Coronary artery (tissue), 2 donors: ENCODE measurements around the gene GABARAP.

Experiments used
- DNase-seq: peaks from one replicate; pipeline ENCODE4 v3.0.0-alpha.2; 2017; ENCODE audit warnings: low spot score
- H3K27ac ChIP-seq, 2 donors: fragments of 200-600 bp; sonication (generic); one replicate each; pipeline ENCODE4 v1.5.1; 2016 to 2019
- H3K4me3 ChIP-seq: fragments of 200-600 bp; sonication (generic); 2 replicates; pipeline ENCODE4 v1.5.1; 2016; ENCODE audit warnings: mild to moderate bottlenecking, moderate library complexity
- CTCF ChIP-seq: fragments of 200-600 bp; sonication (generic); IDR thresholded peaks from one replicate; pipeline ENCODE4 v1.5.1; 2019; ENCODE audit warnings: antibody characterized with exemption

GABARAP gene

GRCh38 chr17:7246779-7247178, 4.5 kb upstream of the GABARAP start:
- peak; percentile 65 for DNase-seq
- Histone ChIP-seq H3K27ac (no peak overlapping the region), H3K4me3 (no peak overlapping the region)
- no peak for TF ChIP-seq CTCF

- peak overlapping the region; percentile 99 to 100 for H3K27ac ChIP-seq
- H3K4me3 ChIP-seq: peak overlapping the region; percentile 98
- DNase-seq: peak; percentile 68
These were observed 1.6 kb upstream of the GABARAP start for GRCh38 chr17:7243838-7244237.

- no peak for TF ChIP-seq CTCF
- DNase-seq: no peak
- peak overlapping the region; percentile 99 to 100 for H3K27ac ChIP-seq
- H3K4me3 ChIP-seq: peak overlapping the region; percentile 98
These were observed 1.1 kb upstream of the GABARAP start for GRCh38 chr17:7243453-7243729.

GRCh38 chr17:7242717-7243452, 636 bp upstream of the GABARAP start:
- TF ChIP-seq CTCF: no peak
- Histone ChIP-seq H3K27ac (peak overlapping the region; percentile 99 to 100), H3K4me3 (peak overlapping the region; percentile 98)
- DNase-seq: peak; percentile 96

GRCh38 chr17:7241090-7241733, 1.0 kb downstream of the GABARAP start:
- TF ChIP-seq CTCF: no peak
- Histone ChIP-seq H3K27ac (peak overlapping the region; percentile 99 to 100), H3K4me3 (peak overlapping the region; percentile 98)
- DNase-seq: no peak

- Histone ChIP-seq H3K27ac (peak overlapping the region; percentile 99 to 100), H3K4me3 (peak overlapping the region; percentile 98)
- DNase-seq: no peak
- no peak for TF ChIP-seq CTCF
These were observed 1.9 kb downstream of the GABARAP start for GRCh38 chr17:7240375-7240774.

GRCh38 chr17:7239091-7240027, 2.9 kb downstream of the GABARAP start, which contains the start of gene PHF23:
TSS of gene PHF23 (minus strand) at chr17:7239457. CDS start at chr17:7239279, 178 bp downstream.
- Histone ChIP-seq H3K27ac (peak within 1 kb of the TSS; percentile 99 to 100), H3K4me3 (peak within 1 kb of the TSS; percentile 100)
- no peak for TF ChIP-seq CTCF
- peak; percentile 100 for DNase-seq
